ENCODE measurements around the gene OR5K1.

The OR5K1 gene

DNA sequence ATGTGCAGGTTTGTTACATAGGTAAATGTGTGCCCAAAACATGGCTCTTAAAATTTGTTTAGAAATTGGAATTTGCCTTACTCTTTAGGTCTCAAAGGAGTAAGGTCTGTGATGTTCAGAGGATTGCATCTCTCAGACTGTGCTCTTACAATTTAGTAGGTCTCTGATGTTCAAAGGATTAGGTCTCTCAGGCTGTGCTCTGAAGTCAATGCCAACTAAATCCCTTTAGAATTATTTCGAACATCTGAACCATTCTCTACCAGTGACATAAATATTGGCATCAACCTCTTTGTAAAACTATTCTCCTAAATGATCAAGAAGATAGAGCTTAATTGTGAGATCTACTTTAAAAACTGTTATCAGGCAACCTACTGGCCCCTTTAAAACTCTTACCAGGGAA, at the start of gene OR5K1:
Gene OR5K1, plus strand, starts transcription at position 301 of the 400 bp plus-strand sequence. CDS start 6,376 bp downstream, outside the sequence.
- no peak for DNase-seq (ENCODE audit: low read depth)

DNA sequence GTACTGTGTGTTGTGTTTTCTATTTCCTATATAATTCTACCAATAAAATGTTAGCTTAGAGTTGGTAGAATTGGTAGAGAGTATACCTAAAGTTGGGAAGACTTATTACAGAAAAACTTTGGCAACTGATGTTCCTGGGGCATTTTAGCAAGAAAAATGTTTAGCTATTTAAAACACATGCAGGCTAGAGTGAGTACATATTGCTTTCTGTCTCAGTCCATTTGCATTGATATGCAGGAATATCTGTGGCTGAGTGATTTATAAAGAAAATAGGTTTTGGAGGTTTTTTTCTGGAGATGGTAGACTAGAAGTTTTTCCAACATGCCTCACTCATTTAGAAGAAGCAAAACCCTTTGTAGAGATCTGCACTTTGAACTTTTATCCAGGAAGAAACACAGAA, 30.4 kb upstream of the OR5K1 start:
- no peak for DNase-seq (ENCODE audit: low read depth)

DNA sequence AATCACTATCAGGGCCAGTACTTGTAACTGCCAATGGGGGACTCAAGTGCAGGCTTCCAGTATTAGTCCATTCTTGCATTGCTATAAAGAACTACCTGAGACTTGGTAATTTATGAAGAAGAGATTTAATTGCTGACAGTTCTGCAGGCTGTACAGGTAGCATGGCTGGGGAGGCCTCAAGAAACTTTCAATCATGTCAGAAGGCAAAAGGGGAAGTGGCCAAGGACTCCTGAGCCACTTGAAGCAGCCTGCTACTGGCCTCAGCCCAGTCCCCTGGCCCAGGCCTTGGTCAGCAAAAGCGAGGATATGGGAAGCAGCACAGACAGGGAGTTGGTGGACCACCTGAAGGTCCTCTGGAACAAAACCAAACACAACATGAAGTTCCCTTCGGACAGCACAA, 29.2 kb upstream of the OR5K1 start:
- DNase-seq (ENCODE audit: low read depth): no peak

DNA sequence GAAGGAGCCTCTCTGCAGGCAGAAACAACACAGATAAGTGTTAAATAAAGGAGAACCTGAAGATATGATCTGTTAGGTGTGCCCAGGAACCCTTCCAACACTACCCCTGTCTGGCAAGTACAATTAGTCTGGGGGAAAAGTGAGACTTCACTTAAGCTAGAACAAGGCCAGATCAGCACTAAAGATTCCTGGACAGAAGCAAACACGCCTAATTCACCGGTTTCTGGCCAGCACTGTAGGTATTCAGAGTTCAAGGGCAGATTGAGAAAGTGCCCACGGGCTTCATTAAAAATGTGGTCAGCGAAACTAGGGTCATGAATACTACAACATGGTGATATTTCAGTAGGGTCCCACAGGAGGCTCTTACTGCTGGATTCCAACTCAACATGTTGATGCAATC, 28.6 kb upstream of the OR5K1 start:
- no peak for DNase-seq (ENCODE audit: low read depth)

DNA sequence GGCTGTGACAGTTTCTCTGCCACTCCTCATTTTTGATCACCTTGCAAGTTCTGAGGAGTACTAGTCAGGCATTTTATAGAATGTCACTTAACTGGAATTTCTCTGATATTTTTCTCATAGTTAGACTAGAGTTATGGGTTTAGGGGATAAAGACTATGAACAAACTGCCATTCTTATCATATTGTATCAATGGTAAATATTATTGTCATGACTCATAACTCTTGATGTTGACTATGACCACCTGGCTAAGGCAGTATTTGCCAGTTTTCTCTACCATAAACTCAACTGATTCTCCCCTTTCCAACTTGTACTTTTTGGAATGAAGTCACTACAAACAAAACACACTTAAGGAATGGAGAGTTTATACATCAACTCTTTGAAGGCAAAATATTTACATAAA, 22.7 kb upstream of the OR5K1 start:
- no peak for DNase-seq (ENCODE audit: low read depth)

DNA sequence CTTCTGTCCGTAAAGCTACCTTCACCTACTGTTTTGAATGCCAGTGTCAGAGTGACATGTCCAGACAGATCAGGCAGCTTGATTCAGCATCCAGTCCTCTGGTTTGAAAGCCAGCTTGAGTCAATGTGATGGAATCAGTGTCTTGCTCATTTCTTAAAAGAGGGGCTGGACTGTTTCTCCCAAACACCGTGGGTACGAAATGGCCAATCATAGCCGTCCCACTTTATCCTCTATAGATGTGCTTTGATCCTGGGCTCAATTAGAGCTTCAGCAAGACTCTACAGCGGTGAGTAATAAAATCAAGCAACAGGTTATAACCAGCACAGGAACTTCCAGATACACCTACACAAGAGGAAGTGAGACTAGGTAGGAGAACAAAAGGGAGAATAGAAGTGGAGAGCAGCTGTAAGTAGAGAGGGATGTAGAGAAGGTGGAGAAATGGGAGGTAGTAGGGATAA, 17.0 kb upstream of the OR5K1 start:
- DNase-seq (ENCODE audit: low read depth): no peak

DNA sequence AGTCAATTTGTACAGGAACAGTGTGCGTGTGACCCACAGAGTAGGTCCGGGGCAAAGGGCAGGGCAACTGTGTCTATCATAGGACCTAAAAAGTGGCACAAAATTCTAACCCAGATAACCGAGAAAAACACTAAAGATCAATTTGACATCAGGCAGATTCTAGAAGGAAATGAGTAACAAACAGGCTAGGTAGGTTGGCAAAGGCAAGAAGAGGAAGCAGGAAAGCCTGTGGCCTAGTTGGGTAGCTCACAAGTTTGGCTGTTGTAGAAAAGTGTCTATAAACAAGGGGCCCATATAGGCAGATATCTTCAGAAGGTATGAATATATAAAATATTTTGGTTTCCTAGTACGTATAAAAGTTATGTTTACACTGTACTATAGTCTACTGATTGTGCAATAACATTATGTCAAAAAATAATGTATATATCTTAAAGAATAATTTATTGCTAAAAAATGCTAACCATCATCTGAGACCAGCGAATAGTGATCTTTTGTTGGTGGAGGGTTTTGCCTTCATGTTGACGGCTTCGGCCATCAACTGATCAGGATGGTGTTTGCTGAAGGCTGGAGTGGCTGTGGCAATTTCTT, 13.3 kb upstream of the OR5K1 start:
- DNase-seq (ENCODE audit: low read depth): no peak

DNA sequence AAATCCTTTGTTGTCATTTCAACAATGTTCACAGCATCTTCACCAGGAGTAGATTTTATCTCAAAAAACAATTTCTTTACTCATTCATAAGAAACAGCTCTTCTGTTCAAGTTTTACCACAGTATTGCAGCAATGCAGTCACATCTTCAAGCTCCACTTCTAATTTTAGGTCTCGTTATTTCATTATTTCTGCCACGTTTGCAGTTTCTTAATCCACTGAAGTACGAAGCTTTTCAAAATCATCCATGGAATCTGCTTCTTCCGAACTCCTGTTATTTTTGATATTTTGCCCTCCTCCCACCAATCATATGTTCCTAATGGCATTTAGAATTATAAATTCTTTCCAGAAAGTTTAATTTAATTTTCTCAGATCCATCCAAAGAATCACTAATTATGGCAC, 12.6 kb upstream of the OR5K1 start:
- no peak for DNase-seq (ENCODE audit: low read depth)

DNA sequence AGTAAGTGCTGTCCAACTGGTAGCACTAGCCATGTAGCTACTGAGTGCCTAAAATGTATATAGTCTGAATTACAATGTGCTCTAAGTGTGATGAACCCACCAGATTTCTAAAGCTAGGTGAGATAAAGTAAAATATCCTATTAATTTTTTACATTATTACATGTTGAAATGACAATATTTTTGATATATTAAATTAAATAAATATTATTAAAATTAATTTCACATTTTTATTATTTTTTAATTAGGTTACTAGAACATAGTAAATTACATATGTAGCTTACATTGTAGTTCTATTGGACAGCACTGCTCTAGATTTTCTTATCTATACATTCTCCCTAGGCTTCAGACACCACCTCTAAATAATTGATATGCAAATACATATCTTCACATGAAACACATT, 9.2 kb upstream of the OR5K1 start:
- DNase-seq (ENCODE audit: low read depth): no peak

DNA sequence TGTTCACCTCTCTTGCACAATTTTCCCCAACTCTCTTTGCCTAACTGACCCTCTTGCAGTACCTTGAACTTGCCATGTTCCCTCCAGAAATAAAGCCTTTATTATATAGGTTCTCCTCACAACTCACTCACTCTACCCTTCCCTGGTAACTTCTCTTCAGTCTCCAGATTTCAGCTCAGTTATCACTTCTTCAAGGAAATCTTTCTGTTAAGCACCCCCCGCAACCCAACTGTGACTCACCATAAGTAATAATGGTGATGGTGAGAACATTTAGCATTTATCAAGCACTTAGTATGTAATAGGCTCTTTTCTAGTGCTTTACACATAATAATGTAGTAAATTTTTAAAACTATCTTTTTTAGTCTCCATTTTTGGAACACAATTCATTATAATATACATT, 8.1 kb upstream of the OR5K1 start:
- no peak for DNase-seq (ENCODE audit: low read depth)

DNA sequence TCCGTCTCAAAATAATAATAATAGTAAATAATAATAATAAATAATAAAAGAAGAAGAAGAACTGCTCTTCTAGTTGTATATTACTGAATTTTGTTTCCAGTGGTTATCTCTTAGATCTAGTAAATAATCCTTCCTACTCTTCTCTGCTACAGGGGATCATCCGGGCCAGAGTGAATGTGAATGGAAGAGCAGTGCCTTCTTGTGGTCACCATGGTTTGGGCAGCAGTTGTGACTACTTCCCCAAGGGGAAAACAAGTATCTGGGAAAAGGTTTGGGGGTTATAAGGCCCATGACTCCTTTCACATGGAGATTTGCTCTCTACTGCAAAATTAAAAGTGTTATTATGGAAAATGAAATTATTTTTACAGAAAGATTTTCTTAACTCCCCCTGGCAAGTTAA, 5.5 kb upstream of the OR5K1 start:
- DNase-seq (ENCODE audit: low read depth): no peak

DNA sequence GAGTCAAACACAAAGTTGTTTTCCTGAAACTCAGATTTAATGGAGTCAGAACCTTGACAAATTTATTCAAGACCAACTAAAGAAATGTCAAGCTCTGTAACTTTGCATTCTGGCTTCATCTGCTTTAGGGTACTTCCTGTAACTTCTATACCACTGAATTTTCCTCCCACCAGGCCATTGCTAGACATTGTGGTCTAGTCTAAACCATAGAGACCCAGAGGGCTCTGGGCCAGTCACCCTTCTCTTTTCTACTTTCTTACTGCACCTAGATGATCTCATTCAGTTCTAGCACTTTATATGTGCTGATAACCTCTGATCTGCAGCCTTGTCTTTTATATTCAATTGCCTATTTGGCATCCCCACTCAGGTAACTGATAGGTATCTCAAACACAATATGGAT, 2.8 kb upstream of the OR5K1 start:
- no peak for DNase-seq (ENCODE audit: low read depth)

DNA sequence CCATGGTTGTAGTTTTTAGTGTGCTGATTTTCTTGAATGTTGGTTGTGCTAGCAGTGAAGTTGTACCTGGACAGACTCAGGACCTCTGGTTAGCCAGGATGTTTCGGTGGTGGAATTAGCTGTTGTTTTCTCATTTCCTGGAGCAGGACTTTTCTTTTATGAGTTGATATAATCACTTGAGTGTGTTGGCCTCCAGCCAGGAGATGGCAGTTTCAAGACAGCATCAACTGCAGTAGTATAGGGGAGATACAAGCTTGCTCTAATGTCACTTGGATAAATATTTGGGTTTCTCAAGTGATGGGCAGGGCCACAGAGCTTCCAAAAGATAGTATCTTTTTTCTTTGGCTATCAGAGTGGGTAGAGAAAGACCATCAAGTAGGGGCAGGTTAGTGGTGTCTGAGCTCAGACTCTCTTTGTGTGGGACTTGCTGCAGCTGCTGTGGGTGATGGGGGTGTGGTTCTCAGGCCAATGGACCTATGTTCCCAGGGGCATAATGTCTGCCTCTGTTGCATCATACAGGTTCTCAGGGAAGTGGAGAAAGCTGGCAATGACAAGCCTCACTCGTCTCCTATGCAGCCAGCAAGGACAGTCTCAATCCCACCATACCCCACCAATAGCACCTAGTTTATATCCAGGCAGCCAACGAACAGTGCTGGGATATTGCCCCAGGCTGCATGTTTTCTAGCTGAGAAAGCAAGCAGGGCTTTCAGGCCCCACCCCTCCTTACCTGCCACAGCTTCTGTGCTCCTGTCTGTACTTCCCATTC, 19.9 kb downstream of the OR5K1 start:
- no peak for DNase-seq (ENCODE audit: low read depth)

DNA sequence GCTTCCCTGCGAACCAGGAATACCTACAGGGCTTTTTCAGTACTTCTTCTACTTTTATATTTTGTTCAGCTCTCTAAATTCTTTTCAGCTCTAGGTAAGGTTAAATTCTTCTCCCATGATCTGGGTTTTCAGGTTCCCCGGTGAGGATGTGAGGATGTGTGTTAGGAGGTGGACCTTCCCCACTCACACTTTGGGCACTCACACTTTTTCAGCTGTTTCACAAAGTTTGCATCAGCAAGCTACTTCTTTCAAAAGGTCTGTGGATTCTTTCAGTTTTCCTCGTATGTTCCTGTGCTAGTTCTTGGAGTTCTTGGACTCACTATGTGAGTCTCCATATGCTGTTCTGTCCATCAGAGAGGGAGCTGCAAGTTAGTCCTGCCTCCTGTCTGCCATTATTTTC, 20.6 kb downstream of the OR5K1 start:
- DNase-seq (ENCODE audit: low read depth): no peak

DNA sequence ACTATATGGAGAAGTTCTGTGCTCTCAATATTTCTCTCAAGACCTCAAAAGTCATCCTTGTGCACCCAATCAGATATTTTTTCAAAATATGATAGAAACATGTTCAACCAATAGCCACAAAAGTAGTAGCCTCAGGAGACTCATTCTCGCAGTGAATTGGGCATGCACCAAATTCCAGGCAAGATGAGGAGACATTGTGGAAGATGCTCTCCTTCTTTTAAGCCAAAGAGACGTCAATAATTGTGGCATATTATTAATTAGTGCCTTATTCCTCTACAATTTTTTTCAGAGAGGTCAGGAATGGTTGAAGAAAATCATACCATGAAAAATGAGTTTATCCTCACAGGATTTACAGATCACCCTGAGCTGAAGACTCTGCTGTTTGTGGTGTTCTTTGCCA, 34.4 kb downstream of the OR5K1 start, which contains the start of gene OR5K2:
Gene OR5K2, plus strand, starts transcription at position 301 of the 400 bp plus-strand sequence. Its CDS starts 0 bp downstream, at position 301.
- DNase-seq (ENCODE audit: low read depth): no peak

DNA sequence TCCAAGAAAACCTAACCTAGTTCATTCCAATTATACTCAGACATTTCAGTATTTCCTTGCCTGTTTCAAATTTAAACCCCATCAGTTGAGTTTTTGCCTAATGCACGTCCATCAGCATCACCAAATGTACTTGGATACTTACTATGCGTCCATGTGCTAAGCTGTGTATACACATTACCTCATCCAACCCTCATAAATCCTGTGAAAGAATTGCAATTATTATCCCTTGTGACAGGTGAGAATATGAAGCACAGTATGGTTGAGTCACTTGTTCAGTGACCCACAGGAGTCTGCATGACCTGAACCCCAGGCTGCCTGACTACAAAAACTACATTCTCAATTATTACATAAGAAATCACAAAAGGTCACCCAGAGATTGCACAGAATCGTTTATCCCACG, 37.0 kb downstream of the OR5K1 start:
- DNase-seq (ENCODE audit: low read depth): no peak

DNA sequence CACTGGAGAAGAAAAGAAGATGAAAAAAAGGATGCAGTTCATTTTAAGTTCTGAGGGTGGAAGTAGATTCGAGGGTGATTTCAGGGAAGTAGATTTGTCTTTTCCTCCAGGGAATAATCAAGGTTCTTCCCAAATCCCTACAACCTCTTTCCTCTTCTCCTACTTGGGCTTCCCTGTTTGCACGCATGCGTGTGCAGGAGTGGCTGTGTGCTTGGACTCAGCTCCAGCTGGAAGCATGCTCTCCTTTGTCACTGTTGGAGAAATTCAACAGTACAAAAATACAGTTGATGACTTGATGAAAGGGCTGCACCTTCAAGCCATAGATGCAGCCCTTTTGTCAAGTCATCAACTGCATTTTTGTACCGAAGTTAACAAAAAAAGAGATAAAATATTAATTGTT, 38.3 kb downstream of the OR5K1 start:
- no peak for DNase-seq (ENCODE audit: low read depth)

DNA sequence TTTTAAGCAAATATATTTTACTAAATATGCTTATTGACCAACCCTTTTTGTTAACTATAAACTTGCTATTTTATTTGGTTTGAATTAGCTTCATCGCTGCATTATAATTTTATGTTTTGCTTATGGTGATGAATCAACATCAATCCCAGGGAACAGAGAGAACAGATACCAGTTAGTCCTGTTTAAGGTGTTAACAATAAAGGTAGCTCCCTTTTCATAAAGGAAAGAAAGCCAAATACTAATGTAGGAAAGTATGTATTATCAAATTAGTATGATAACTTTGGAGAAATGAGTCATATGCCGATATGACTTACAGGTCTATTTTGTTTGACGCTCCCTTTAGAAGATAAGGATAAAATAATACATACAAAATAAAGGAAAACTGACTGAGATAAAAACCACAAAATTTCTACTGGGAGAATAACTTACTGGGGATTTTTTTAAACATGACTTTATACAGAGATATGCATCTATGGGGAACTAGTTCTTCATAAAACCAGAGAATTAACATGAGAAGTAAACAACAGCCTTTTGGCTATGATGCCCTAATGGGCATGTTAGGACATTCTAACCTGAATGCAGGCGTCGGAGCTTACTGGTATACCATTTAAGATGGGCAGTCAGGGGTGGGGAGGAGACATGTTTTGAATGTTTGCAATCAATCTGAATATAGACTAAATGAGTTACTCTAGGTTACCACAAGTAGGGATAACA, 39.0 kb downstream of the OR5K1 start:
- no peak for DNase-seq (ENCODE audit: low read depth)

DNA sequence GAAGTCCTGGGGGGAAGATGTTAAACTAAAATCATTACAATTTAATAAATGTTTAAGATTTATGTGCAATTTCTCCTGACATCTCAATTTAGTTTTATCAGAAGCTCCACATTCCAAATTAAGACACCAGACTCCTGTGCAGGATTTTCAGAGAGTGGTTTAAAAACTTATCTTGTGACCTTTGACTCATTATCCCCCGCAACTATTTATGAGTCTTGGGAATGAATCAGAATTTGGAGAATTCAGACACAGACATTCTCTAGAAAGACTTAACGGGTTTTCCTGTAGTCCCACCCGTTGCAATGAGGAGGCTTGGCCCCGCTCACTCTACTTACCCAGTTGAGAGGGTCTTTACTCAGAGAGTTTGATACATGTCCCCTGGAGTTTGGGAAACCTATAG, 41.5 kb downstream of the OR5K1 start:
- DNase-seq (ENCODE audit: low read depth): no peak

DNA sequence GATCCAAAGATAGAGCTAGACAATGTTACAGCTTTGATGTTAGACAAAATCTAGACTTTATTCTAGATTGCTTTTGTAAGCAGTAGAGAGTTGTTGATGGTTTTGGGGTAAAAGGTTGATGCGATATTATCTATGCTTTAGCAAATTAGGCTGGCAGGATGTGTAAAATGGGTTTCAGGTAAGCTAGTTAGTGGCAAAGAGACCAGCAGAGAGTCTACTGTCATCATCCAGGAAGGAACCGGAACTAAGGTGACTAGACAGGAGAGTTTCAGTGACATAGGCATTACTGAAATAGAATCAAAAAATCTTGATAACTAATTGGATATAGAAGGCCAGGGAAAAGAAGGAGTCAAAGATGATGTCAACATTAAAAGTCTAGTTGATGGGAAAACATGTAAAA, 45.6 kb downstream of the OR5K1 start:
- DNase-seq (ENCODE audit: low read depth): no peak

DNA sequence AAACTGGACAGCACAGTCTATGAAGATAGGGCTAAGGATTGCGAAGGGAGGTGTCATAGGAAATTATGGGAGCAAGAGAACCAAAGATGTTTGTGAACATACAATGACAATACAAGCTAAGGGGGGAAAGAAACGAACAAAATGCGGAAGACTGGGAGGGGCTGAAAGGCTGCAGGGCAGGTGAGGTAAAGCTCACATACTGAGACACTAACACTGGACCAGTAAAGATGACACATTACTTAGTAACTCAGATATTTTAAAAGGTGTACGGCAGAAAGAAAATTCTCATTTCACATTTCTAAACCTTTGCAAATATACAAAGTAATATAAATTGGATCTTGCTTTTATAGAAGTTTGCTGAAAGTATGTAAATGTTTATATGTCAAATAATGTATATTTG, 49.6 kb downstream of the OR5K1 start:
- no peak for DNase-seq (ENCODE audit: low read depth)

DNA sequence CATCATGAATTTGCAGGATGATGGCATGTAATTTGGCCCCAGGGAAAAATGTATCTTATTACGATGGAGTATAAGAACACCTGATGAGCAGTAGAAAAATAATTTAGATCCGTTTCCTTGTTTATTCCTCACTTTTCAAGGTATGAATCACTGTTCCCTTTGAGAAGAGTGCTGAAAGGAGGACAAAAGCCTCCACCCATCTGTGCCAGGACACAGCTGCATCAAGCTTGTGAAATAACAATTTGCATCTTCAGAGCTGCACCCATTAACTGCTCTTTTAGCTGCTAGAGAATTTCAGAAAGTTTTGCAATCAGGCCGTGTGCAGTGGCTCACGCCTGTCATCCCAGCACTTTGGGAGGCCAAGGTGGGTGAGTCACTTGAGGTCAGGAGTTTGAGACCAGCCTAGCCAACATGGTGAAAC, 50.1 kb downstream of the OR5K1 start:
- DNase-seq (ENCODE audit: low read depth): no peak

DNA sequence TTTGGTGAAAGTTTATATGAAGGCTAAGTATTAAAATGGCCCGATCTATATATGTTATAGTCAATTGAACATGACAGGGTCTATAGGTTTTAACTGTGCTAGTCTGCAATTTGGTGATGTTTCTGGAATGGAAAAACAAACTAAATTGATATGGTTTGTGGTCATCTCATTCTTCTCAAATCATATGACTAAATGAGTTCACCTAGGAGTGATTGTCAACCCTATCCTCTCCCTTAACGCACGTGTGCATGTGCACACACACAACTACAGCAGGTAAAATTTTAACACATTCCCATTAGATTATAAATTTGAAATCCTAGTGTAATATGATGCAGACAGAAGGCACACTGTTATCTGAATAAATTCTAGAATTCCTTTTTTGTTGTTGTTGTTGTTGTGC, 50.7 kb downstream of the OR5K1 start:
- no peak for DNase-seq (ENCODE audit: low read depth)

All from stimulated activated CD8-positive, alpha-beta memory T cell treated with anti-CD3 and anti-CD28 coated beads, Interleukin-12 subunit alpha, Interleukin-12 subunit beta, amount 100 ng/mL, for 1 hour (primary cell).